Mesenteric fat pad (tissue), 1 donor: ENCODE measurements around the gene IL21R. TPM values are rescaled to one million over a fixed set of nuclear protein-coding genes. Genes with fewer than 3 reads are reported as not detected.

Experiments used
- DNase-seq: peaks from one replicate; pipeline ENCODE4 v3.0.0-alpha.2; 2020; ENCODE audit warnings: low spot score
- total RNA-seq: library from RNA; stranded (reverse); fragmentation: NEBNext Ultra II Directional; extraction: Animal tissue kit (Norgen Biotek cat#: 25700); gene quantifications from one replicate; pipeline ENCODE4 v1.2.1, GENCODE V29; 2021
- donor health status: DM: yes; HTN: yes; CAD: no.

IL21R gene
- total RNA-seq, 1 donor from 2014 or later, result 0.22 TPM

DNA sequence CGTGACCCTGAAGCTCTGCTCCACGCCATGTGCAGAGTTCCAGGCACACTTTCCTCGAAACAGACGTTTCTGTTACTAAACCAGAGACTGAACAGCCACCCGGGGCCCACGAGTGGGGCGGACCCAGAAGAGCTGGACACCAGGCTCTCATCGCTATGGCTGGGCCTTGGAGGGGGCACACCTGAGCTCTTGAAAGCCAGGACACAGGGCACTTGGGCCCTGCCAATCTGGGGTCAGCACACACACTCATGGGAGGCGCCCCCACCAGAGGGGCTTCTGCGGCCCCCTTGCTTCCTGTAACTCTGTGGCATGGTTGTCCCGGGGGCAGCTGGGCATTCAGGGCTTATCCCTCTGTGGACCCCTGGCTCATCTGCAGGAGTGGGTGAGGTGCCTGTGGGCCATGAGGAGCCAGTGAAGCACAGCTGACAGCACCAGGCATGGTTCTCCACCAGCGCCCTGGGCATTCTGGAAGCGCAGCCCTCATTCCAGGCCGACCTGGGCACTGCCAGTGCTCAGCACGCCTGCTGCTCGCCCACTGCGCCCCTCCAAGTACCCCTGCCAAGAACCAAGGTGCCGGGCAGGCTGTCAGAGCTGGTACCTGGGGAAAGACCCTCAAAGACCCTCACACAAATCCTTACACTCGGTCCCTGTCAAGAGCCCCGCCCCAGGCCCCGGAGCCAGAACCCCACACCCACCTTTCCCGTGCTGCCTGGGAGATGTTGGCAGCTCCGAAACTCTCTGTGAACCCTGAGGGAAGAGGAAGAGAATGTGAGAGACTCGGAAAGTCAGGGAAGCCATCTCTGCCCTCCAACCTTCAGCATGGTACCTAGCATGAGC lies 61.1 kb downstream of the IL21R start:
- DNase-seq, result no peak

DNA sequence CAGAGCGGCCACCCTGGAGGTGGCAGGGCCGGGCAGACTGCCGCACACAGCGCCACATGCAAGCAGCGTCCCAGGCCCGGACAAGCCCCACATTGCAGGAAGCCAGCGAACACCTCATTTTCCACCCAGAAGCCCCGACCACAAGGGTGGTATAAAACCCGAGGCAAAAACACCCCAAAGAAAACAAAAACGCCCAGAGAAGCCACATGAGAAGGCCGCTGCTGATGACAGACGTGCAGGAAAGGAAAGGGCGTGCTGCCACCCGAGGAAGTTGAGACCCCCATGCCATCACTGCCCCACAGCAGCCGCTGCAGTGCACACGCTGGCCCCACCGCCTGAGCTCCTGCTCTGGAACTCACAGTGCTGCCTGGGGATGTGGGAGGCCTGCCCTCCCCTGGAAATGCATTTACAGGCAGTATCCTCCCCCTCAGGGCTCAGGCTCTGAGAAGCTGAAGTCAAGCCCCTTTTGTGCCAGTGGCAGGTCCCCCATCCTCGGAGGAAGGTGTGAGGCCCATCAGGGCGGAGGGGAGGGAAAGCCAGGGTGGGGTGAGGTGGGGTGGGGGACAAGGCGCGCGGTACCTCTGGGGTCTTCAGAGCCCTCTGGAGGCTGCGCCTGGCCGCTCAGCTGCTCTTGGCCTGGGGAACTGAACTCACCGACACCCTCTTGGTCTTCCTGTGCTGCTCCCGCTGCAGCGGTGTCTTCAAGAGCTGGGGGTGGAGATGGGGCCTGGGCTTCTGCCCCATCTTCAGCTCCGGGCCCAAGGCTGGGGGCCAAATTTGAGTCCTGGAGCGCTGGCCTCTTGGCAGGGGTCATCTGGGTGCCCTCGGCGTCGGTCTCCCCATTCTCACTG lies 62.0 kb downstream of the IL21R start:
- no peak for DNase-seq

DNA sequence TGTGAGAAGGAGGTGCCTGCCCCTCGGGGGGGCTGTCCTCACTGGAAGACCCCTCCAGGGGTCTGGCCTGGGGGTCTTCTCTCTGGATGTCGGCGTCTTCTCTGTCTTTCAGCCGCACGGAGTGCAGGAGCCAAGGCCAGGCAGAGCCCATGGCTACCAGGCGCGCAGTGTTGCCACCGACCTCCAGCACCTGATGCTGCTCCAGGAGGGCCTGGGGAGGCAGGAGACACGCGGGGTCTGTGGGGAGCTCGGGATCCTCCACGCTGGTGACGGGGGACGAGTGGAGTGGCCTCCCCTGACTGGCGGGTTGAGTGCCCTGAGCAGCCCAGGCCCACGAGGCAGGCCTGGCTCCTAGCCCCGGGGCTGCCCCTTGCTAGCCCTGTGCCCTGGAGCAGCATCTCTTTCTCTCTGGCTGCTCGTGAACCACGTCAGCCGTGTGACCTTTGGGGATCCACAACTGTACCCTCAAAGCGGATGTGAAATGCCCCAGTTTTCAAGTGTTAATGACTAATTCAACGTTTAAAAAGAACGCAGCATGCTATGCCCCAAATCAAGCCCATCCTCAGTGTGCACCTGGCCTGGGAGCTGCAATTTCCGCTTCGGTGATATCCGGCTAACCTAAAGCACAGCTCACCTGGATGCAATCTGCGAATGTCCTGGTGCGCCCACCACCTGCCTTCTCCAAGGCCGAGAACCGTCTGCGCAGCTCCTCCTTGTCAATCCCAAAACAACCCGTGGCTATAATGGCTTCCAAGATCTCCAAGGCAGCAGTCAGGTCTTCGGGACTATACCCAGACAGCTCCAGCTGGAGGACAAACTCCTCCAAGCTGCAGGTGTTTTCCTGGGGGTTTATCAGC lies 62.9 kb downstream of the IL21R start:
- DNase-seq, result no peak

DNA sequence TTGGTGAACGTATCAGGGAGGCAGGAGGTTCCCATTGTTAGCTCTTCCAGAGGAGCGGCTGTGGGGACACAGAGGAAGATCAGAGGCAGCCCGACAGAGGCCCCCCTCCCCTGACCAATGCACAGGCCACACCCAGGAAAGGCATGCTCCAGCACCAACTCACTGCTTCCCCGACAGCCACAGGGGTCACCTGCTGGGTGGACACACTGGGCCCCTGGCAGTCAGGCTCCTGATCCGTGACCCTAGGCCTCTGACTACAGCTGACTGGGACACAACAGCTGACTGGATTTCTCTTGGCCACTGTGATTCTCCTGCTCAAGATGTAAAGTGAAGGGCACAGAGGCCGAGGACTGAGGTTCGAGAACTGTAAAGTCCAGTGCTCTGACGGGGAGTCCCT lies 63.5 kb downstream of the IL21R start:
- no peak for DNase-seq

DNA sequence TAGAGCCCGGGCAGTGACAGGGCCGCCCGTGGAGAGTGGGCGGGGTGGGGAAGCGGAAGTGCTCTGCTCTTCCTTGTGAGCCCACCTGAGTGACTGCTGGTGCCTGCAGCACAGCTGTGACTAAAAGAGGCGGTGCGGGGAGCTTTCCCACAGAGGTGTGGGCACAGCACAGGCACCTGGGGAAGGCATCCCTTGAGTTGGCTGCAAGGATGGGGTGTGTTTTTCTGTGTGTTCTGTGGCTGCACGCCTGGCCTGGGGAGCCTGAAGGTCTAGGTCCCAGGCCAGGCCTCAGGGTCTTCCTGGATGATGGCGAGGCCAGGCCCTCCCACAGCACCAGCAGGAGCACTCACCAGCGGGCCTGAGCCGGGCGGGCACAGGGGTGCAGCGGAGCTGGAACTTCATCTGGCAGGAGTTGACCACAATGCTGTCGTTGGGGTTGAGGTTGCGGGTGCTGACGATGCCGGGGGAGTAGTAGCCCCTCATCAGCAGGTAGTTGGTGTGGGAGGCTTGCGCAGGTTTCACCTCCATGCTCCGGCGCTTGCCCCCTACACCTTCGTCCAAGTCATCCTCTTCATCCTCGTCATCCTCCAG lies 67.1 kb downstream of the IL21R start:
- DNase-seq, result no peak

DNA sequence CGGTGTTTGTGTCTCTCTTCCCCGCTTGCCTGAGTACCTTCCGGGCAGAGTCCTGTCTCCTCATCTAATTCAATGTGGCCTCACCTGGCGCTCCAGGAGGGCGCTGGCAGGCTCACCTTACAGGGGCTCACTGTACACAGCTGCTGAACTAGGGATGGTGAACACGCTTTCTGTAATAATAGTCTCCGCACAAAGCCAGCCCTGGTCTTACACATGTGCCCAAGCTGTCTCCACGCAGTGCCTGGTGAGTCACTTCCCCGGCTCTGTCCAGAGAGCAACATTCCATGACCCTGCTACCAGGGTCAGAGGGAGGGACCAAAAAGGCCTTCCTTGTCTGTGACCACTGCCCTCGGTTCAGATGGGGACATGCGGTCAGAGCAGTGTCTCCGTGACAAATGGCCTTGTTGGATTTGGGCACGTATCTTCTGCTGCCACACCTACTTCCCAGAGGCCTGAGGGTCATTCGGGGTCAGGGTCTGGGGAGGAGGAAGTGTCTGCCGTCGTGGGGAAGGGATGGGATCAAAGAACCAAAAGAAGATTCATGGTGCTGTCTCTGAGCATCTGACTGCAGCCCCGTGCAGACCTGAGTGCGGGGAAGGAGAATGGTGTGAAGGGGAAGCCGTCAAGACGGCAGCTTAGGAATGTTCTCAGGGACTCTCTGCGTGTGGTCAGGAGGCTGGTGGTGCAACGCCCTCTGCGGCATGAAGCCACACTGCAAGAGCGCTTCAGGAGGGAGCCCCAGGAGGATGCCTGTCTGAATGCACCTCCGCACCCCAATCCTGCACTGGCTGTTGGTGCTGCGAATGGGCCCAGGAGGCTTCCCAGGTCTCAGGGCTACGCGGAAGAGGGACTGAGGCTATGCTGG lies 68.8 kb downstream of the IL21R start:
- no peak for DNase-seq

DNA sequence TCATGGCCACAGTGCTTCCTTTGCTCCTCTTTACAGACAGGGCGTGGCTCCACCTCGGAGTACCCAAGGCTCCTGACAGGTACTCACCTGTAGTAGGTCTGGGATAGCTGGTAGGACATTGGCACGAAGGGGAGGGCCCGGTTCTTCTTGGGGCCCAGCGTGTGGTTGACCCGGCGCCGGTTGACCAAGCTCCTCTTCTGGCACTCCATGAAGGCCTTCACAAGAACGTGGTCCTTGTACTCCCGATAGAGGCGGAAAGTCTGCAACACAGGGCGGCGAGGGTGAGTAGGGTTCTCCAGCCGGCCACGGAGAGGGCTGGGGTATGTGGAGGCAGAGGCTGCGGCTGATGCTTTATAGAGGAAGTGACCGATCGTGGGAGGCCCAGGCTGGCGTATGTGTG lies 69.7 kb downstream of the IL21R start:
- DNase-seq, result no peak

DNA sequence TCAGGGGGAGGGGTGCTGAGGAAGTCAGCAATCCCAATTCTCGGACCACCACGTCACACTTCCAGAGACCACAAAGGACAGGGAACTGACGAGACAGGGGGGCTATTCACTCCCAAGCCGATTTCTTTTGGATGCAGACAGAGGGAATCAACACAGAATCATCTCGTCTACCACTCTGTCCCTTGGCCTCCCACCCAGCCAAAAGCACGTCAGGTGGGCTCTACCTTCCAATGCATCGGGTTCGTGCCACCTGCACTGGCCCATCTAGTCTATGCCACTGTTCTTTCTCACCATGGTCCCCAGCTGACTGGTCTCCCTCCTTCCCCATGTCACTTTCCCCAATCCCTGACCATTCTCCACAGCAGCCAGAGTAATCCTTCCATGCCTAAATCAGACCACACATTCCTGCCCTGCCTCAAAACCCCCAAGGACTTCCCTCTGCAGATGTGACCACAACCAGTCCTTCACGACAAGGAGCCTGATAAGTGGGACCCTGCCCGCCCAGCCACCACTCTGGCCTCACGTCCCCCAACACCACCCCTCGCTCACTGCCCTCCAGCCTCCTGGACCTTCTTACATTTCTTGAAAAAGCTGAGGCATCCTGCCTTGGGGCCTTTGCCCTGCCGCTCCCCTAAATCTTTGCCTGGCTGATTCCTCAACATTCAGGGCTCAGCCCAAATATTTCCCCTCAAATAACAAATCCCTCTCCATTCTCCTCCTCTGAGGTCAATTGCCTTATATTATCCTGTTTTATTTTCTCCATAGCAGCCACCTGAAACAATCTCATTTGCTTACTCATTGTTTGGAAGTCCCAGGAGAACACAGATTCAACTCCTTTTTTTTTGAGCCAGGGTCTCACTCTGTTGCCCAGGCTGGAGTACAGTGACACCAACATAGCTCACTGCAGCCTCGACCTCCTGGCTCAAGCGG lies 70.4 kb downstream of the IL21R start:
- DNase-seq, result no peak

DNA sequence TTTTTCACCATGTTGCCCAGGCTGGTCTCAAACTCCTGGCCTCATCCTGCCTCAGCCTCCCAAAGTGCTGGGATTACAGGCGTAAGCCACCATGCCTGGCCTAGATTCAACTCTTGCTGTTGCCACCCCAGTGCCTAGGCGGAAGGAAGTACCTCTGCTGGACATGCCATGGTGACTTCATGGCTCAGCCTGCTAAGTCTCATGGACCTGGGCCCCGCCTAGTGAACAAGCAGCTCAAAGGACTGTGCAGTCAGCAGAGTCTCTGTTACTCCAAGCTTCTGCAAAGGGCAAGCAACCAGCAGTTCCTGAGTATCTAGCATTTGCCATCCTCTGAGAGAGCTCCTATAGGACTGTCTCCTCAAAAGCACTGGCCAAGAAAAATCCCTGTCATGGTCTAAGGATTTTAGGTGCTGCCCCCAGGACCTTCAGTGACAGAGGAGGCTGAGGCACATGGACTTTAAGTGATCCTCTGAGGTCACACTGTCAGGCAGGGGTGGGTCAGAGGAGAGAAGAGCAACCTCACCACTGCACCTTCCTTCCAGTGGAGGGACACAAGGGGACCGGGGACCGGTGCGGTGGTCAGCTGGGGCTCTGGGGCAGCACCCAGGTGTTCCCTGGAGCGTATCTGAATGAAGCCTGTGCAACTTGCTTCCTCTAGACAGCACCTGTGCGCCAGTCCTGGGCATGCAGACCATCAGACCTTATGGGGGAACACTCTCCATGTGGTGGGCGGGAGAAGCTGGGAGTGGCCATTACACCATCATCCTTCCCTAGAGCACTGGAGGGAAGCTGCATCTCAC lies 71.3 kb downstream of the IL21R start:
- no peak for DNase-seq

DNA sequence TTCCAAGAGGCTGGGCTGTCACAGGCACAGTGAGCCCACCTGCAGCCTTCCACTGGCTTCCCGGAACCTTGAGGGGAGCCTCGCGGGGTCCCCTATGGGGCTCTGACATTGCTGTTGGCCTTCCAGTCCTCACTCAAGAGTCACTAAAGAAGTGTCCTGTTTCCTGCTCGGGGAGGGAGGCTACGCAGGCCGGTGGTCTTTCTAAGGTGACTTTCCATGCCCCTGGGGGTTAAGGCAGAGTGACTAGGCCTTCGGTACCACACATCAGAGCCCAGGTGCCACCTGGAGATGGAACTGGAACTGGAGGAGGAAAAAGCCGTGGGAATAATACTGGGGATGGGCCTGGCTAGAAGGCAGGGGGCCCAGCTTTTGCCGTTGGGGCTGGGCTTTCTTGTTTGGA lies 72.1 kb downstream of the IL21R start:
- DNase-seq, result no peak

DNA sequence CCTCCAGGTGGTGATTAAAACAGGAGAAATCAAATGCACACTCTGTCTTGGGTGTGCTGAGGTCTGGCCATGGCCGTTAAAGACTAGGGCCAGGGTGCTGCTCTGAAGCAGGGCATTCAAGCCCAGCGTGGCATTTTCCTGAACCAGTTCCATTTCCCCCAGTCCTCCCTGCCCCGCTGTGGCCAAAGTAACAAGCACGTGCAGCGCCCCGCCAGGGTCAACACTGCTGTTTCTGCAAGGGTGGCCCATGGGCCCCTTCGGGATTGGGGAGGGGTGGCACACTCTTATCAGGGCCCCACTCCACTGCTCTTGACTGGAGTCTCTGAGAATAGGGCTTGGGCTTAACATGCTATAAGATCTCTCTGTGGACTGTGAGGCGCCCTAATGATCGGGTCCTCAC lies 72.9 kb downstream of the IL21R start:
- DNase-seq, result no peak

DNA sequence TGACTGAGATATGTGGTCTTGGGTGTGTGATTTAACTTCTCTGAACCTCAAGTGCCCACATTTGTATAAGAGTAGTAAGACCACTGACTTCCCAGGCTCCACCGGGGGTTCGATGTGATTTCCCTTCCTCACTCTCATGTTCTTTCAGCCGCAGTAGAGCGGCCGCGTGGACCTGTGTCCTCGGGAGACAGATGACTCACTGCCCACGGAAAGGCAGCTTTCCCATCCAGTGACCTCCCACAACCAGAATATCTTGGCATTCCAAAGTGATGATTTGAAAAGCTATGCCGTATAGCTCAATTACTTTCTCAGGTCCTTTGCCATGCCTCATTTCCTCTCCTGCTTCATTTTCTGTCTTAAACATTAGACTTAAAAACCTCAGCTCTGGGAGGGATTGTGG lies 73.6 kb downstream of the IL21R start:
- no peak for DNase-seq

DNA sequence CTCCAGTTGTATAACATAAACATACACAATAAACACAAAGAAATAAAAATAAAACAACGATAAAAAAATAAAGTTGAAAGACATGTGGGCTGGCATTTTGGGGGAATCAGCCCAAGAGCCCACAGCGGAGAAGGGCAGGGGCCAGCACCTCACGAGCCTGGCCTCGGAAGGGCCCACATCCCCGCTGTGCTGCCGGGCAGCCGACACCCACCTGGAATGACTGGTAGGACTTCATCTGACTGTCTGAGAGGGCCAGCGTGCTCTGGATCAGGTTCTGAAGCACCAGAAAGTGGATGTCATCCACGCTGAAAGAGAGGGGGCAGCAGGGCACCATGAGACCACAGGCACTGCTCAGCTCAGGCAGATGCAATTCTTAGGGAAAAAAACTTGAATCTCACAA lies 74.3 kb downstream of the IL21R start:
- no peak for DNase-seq

DNA sequence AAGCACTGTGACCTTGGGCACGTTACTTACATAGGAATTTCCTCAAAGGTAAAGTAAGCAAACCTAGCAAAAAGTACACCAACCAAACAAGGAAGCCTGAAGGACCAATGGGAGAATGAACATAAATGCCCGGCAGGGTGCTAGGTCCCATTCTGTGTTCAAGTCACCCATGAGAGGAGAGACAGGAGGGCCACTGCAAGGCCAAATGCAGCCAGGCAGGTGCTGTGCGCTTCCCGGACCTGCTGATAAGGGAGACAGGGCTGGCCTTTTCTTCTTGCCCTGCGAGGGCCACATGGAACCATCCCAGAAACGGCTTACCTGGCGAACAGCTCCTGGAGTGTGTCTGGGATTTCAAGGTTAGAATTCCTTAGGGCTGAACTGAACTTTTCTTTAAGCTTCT lies 78.8 kb downstream of the IL21R start:
- no peak for DNase-seq

DNA sequence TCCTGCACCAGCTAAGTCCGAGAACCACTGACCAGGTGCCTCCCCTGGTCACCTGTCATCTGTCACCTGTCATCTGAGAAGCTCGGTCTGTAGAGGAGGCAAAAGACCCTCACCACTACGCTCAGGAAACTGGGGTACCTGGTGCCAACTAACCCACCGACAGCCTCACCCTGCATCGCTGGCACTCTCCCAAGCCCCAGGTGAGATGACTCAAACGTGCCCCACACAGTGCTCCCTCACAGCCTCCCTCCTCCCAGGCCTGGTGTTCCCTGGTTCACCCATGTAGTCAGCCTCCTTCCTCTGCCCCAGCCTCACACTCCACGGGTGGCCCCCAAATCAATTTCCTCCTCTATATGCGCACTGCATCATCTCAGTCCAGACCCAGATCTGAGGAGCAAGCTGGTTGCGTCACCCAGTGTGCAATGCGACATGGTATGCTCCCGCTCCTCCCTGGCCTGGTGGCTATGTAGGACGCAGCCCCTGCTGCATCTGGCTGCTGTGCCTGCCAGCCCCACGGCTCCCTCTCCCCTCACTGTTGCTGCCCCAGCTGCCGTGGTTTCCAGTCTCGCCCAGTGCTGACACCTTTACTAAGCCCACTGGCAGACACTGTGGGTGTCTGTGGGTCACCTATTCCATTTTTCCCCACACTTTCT lies 79.4 kb downstream of the IL21R start:
- no peak for DNase-seq

DNA sequence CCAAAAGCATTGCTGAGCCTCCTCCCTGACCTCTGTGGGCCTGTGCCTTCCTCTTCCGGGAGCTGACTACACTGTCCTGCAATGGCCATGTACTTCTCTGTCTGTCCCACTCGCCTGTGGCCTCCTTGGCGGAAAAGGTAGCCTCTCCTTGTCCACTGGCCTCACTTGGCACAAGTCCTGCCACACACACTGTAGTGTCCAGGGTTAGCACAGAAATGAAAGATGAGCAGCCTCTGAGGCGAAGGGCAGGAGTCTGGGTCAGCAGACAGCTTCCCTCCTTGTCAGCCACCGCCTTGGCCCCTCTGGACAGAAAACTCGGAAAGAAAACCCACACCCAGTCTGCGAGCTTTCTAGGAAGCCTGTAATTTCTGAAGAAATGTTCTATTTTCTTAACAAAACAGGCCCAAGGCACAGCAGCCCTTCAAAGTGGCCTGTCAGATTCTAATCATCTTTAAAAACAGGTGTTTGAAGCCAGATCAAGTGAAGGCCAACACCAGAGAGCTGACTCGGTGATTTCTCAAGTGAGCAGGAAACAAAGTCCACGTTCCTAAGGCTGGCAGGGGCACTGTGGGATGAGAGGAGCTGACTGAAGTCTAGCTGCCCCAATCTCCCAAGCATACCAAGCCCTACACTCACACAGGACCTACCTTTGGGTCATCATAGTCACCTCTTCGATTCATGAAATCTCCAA lies 80.6 kb downstream of the IL21R start:
- DNase-seq, result no peak

DNA sequence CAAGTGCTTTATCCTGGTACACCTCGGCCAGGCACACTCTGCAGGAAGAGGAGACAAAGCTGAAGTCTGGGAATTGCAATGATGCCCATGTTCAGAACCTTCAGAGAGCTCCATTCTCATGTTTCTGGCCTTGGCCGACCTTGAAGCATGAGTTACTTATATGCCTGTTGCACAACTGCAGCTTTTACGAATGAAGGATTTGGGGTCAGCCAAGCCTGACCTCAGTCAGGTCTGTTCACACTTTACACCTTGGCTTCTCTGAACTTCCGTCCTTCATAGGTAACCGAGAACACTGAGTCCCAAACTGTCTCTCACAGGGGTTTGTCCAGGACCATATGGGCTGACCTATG lies 81.1 kb downstream of the IL21R start:
- no peak for DNase-seq
